ENCODE results near the gene TSPAN33.

The TSPAN33 gene

GRCh38 chr7:129136887-129137642, 7.4 kb upstream of the TSPAN33 start:
- DNase-seq: peak; percentile 86

DNA sequence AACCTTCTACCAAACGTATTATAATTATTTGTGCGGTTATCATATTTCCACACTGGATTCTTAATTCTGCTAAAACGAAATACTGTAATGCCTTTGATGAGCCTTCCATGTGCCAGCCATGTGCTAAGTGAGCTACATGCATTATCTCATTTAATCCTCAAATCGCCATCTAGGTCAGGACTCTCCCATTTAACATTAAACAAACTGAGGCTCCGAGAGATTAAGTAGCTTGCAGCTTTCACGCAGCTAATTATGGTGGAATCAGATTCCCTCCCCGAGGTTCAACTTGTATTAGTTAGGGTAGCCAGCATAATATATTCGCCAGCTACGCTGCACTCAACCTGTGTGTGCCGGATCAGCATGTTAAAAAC, 798 bp upstream of the TSPAN33 start:
- no peak for DNase-seq

- DNase-seq: no peak
These were observed 544 bp downstream of the TSPAN33 start for GRCh38 chr7:129144834-129145668.

- peak; percentile 49 for DNase-seq
These were observed 1.9 kb downstream of the TSPAN33 start for GRCh38 chr7:129146237-129146979.

GRCh38 chr7:129147731-129148130, 3.2 kb downstream of the TSPAN33 start:
- peak; percentile 74 for DNase-seq

DNA sequence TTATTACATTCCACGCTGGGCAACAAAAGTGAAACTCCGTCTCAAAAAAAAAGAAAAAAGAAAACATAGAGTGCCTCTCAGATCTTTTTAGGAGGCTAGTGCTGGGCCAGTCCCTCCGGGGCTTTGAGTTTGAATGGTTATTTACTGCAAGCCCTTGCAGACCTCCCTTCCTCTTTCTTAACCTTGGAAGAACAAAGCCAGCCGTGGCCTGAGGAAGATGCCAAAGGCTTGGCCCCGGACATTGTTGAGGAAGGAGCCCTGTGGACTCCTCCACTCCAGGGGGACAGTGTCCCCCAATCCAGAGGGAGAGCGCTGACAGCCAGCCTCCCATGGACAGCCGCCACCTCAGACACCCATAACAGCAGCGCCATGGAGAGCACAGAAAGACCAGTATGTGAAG, 5.0 kb downstream of the TSPAN33 start:
- peak; percentile 42 for DNase-seq

DNA sequence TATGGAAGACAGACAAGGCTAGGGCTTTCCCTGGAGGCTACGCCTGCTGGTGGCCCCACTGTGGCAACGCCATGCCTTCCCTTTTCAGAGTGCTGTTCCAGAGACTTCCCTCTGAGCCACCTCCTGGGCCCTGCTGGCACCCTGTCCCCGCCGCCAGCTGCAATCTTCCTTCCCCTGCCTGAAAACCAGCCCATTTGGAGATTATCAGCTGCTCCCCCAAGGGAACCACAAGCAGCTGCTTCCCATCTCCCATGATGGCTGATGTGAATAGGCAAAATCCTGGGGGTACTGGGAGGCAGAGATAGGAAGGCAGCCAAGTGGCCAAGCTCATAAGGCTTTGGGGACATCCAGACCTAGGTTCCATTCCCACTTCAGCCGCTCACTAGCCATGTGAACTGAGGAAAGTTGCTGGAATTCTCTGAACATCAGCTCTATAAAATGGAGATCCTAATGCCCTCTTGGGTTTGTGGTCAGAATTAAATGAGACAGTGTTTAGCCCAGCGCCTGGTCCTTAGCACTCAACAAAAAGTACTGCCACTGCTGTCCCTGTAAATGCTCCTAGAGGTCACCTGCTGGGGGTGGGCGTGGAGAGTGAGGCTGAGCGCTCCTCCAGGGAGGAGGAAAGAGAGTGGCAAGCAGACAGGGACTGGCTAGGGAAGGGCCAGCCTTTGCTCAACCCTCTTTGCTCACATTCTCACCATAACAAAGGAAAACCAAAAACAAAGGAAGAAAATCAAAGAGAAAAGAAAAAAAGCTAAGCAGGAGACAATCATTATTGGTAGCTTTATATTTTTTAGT, 5.9 kb downstream of the TSPAN33 start:
- DNase-seq: peak; percentile 33

DNA sequence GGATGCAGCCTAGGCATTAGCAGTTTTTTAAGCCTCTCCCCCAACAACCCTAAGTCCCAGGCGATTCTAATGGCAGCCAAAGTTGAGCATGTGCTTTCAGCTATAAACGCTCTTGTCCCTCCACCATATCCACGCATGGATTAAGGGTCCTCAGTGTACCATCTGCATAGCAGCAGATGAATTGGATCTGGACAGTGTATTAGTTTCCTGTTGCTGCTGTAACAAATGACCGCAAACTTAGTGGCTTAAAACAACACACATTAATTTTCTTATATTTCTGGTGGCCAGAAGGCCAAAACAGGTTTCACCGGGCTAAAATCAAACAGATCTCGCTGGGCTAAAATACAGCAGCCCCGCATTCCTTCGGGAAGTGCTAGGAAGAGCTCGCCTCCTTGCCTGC, 13.1 kb downstream of the TSPAN33 start:
- DNase-seq: no peak

DNA sequence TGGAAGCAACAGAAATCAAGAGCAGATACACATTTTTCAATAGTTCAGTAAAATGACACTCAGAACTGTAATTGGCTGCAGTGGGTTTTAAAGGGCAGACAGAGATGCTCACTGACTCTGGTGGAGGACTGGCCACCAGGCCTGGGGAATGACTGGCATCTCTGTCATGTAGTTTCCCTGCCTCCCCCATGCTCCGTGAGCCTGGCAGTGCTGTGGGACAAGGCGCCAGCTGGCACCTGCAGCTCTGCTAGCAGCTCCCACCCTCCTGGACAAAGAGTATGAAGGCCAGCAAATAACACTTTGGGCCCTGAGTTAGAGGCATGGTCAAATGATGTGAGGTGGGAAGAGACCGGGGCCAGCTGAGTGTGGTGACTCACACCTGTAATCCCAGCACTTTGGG, 15.0 kb downstream of the TSPAN33 start:
- no peak for DNase-seq

DNA sequence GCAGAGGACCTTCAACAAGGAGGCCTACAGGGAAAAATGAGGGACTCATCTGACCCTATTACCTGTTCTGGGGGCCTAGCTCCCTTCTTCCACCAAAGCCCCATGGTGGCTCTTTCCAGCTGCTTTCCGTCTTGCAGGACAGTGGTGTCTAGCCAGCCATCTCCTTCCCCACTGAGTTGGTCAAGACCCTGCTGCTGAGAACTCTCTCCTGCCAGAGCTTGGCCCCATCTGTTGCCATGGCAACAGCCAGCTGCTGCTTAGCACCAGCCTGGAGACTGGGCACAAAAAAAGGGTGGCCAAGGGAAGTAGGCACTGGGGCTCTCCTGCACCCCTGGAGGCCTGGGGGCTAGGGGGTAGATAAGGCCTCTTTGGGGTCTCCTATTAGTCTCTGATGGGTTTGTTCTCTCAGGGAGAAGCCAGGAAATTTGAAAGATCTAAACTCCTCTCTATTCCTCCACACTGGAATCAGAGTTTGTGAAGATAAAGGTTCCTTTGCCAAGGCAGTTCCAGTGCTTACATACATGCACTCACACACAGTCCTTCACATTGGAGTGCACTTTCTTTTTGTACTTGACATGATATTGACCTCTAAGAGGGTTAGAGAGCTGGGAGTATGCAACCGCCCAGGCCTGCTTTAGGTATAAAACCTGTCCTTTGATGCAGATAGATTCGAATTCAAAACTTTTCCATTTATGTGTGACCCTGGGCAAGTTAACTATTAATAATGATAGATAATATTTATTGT, 15.8 kb downstream of the TSPAN33 start:
- no peak for DNase-seq

GRCh38 chr7:129161524-129162225, 17.2 kb downstream of the TSPAN33 start:
- no peak for DNase-seq

- DNase-seq: no peak
These were observed 18.2 kb downstream of the TSPAN33 start for GRCh38 chr7:129162732-129163131.

DNA sequence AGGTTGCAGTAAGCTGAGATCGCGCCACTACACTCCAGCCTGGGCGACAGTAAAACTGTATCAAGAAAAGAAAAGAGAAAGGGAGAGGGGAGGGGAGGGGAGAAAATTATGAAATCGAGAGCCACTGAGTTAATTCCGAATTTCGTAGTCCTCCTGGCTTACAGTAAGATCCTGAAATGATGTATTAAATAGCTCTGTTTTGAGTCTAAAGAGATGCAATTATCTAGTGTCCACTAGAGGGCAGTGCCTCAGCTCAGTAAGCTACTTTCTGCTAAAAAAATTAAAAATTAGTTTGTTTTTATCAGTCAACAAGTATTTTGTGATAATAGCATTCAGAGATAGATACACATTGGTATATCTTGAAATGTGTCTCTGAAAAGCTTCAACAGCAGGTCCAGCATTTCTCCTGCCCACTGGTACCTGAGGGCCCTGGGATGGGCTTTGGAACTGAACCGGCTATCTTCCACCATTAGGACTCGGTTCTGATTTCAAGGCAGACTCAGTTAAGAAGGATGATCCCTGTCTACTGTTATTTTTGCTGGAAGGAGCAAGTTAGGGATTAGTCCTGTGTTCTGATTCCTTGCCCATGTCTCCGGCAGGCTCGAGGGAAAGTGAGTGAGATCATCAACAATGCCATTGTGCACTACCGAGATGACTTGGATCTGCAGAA, 19.5 kb downstream of the TSPAN33 start:
- DNase-seq: peak; percentile 64

DNA sequence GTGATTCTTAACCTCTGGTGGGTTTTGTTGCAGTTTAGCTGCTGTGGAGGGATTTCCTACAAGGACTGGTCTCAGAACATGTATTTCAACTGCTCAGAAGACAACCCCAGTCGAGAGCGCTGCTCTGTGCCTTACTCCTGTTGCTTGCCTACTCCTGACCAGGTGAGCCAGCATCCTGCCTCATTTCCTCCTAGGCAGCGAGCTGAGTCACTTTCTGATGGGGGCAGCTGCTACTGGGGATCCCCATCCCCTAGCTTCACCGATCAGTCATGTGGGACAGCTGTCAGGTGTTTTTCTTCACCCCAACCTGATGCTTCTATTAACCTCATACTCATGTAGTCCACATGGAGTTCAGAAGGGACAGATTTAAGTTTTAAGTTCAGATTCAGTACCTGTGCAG, 22.2 kb downstream of the TSPAN33 start:
- no peak for DNase-seq

GRCh38 chr7:129167817-129168216, 23.3 kb downstream of the TSPAN33 start:
- no peak for DNase-seq

- DNase-seq: no peak
These were observed 23.9 kb downstream of the TSPAN33 start for GRCh38 chr7:129168231-129169021.

DNA sequence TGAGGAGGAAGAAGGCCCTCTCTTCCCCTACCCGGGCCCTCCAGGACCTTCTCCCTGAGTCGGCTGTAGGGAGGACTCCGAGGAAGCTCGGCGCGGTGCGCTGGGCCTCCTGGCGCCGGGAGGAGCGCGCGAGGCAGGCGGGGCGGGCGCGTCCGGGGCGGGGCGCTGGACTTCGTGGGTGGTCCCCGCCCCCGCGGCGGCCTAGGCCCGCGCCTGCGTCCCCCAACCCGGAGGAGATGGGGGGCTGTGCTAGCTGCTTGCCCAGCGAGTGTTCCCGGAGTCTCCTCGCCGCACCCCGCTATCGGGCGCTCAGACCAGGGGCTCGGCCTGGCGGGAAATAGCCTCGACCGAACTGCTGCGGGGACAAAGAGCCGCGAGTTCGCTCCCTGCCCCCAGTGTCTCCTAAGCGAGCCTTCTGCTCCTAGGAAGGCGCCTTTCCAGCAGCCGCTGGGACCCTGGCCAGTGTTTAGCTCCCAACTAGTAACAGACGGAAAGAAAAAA, 24.7 kb downstream of the TSPAN33 start:
- DNase-seq: no peak

DNA sequence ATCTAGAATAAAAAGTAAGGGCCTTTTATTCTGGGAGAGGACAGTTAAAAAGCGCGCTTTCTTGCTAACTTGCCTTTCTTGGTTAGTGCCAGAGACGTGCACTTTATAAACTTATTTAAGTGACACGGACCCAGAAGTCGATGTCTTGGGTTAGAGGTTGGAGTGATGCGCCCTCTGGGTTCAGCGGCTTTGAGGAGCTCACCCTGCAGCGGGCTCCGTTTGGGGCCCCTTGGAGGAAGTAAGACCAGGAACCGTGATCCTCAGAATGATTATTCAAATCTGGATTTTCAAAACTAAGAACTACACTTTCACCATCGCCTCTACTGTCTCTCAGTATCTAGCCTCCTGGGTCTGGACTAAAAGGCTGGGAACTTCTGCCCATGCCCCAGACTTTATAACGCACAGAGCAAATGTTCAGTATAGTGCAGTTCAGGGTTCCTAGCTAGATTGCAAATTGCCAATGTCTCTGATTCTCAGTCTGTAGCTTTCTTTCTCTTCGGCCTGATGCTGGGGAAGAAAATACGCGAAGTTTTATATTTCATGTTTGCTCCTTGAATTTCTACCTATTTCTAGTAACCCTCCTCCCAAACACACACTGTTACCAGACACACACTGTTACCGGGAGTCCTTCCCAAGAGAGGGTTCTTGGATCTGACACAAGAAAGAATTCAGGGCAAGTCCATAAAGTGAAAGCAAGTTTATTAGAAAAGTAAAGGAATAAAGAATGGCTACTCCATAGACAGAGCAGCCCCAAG, 25.4 kb downstream of the TSPAN33 start:
- DNase-seq: peak; percentile 65
